Calu3 (cell line): ENCODE data around the gene ARRDC3. TPM values are rescaled to one million over a fixed set of nuclear protein-coding genes. Genes with fewer than 3 reads are reported as not detected.

ENCODE experiments used
- BruUV-seq: library from RNA; stranded (reverse); fragments of 400-500 nt; replicated peaks from 2 replicates; lab custom pipeline; 2021; lab: Mats Ljungman, UMichigan
- CTCF ChIA-PET: fragments of 300-600 bp; sonication (Branson Sonifier 250); formaldehyde crosslinking; loops from one replicate; lab custom pipeline; 2022; ENCODE audit warnings: antibody characterized with exemption; lab: Charles Lee
- DNase-seq: peaks from one replicate; pipeline ENCODE4 v3.0.0; 2022
- H3K27ac Mint-ChIP-seq: one replicate; pipeline ENCODE4 v1.8.0; 2022; ENCODE audit warnings: mixed read lengths; ENCODE audit not compliant: unreplicated experiment
- H3K27me3 Mint-ChIP-seq: one replicate; pipeline ENCODE4 v1.8.0; 2022; ENCODE audit warnings: mixed read lengths; ENCODE audit not compliant: unreplicated experiment
- H3K36me3 Mint-ChIP-seq: one replicate; pipeline ENCODE4 v1.8.0; 2022; ENCODE audit warnings: mild to moderate bottlenecking, moderate library complexity, mixed read lengths; ENCODE audit not compliant: insufficient read depth, unreplicated experiment
- H3K4me1 Mint-ChIP-seq: one replicate; pipeline ENCODE4 v1.8.0; 2022; ENCODE audit warnings: mild to moderate bottlenecking, low read depth, mixed read lengths; ENCODE audit not compliant: unreplicated experiment
- H3K4me3 Mint-ChIP-seq: one replicate; pipeline ENCODE4 v1.8.0; 2022; ENCODE audit warnings: mild to moderate bottlenecking, low read depth, moderate library complexity, mixed read lengths; ENCODE audit not compliant: unreplicated experiment
- H3K9me3 Mint-ChIP-seq: one replicate; pipeline ENCODE4 v1.8.0; 2022; ENCODE audit warnings: low read depth, mixed read lengths; ENCODE audit not compliant: unreplicated experiment
- CTCF ChIP-seq: fragments of 200-600 bp; IDR thresholded peaks from one replicate; pipeline ENCODE4 v1.8.0; 2022; ENCODE audit warnings: antibody characterized with exemption; ENCODE audit not compliant: unreplicated experiment
- intact Hi-C: fragments of 100-400 bp; cut with micrococcal nuclease; formaldehyde crosslinking; loops from one replicate; pipeline ENCODE4 v1.10.0; 2022; ENCODE audit not compliant: unreplicated experiment
- total RNA-seq: library from RNA; stranded (reverse); gene quantifications from 2 replicates; pipeline ENCODE4 v1.2.3, GENCODE V29; 2022

The ARRDC3 gene
- total RNA-seq, 1 experiment from 2014 or later = 32.9 TPM

- CTCF ChIA-PET = no interaction called here
- H3K36me3 Mint-ChIP-seq = no peaks in the 10 kb centered on the region
- no peaks in the 10 kb centered on the region for H3K9me3 Mint-ChIP-seq
- H3K4me1 Mint-ChIP-seq = peaks cover 9% of the 10 kb centered on the region
- intact Hi-C loops = no loop called here
- H3K4me3 Mint-ChIP-seq = no peak overlapping the region
- H3K27me3 Mint-ChIP-seq = no peaks in the 10 kb centered on the region
- no peak for DNase-seq
- BruUV-seq = no TSS peak
- TF ChIP-seq CTCF = no peak
- H3K27ac Mint-ChIP-seq = no peak overlapping the region
These were observed 42.0 kb downstream of the ARRDC3 start for GRCh38 chr5:91341154-91341553.

GRCh38 chr5:91340532-91340931 is 42.6 kb downstream of the ARRDC3 start:
- no peak for TF ChIP-seq CTCF
- Mint-ChIP-seq H3K36me3 (no peaks in the 10 kb centered on the region), H3K27ac (no peak overlapping the region), H3K27me3 (no peaks in the 10 kb centered on the region), H3K9me3 (no peaks in the 10 kb centered on the region), H3K4me3 (no peak overlapping the region), H3K4me1 (peaks cover 9% of the 10 kb centered on the region)
- intact Hi-C loops = no loop called here
- CTCF ChIA-PET = no interaction called here
- no TSS peak for BruUV-seq
- no peak for DNase-seq

GRCh38 chr5:91339063-91339705 is 43.9 kb downstream of the ARRDC3 start:
- Mint-ChIP-seq H3K4me3 (no peak overlapping the region), H3K27ac (no peak overlapping the region), H3K4me1 (peaks cover 9% of the 10 kb centered on the region), H3K27me3 (no peaks in the 10 kb centered on the region), H3K36me3 (no peaks in the 10 kb centered on the region), H3K9me3 (no peaks in the 10 kb centered on the region)
- DNase-seq = no peak
- intact Hi-C loops = no loop called here
- BruUV-seq = no TSS peak
- TF ChIP-seq CTCF = no peak
- CTCF ChIA-PET = no interaction called here

- Mint-ChIP-seq H3K9me3 (no peaks in the 10 kb centered on the region), H3K4me3 (peak overlapping the region; percentile 4), H3K36me3 (no peaks in the 10 kb centered on the region), H3K27ac (peak overlapping the region; percentile 63), H3K4me1 (peaks cover 18% of the 10 kb centered on the region), H3K27me3 (no peaks in the 10 kb centered on the region)
- intact Hi-C loops = no loop called here
- no TSS peak for BruUV-seq
- CTCF ChIA-PET = interaction anchor here (0.7 to 0.8 kb wide), 3 partner anchors 21 to 91 kb away, joined by 3 read pairs; no protein-coding TSS in a partner anchor
- no peak for TF ChIP-seq CTCF
- peak; percentile 41 for DNase-seq
These were observed 50.7 kb downstream of the ARRDC3 start for GRCh38 chr5:91332267-91333045.
